Neural cell (in vitro differentiated cells): ENCODE data around the gene ATP4B. TPM values are rescaled to one million over a fixed set of nuclear protein-coding genes. Genes with fewer than 3 reads are reported as not detected.

ENCODE experiments used
- H2AFZ ChIP-seq: fragments of 200-600, 300-800 bp; sonication (generic), shearing (Covaris generic); 2 replicates; pipeline ENCODE4 v1.6.0; 2014; ENCODE audit warnings: low read depth, mild to moderate bottlenecking, antibody characterized with exemption, low read length, moderate library complexity
- H3F3A ChIP-seq: fragments of 200-600 bp; shearing (Covaris generic); 2 replicates; pipeline ENCODE4 v1.6.1; 2016; ENCODE audit warnings: mild to moderate bottlenecking, moderate library complexity, mixed read lengths, antibody characterized with exemption, low read length; ENCODE audit not compliant: insufficient read depth, poor library complexity, severe bottlenecking
- H3K27ac ChIP-seq: fragments of 200-600, 300-800 bp; sonication (generic), shearing (Covaris generic); 2 replicates; pipeline ENCODE4 v1.5.1; 2014; ENCODE audit warnings: mild to moderate bottlenecking, low read length, moderate library complexity
- H3K27me3 ChIP-seq: fragments of 300-800, 200-600 bp; sonication (generic), shearing (Covaris generic); 2 replicates; pipeline ENCODE4 v1.6.0; 2014; ENCODE audit warnings: mild to moderate bottlenecking, low read depth, low read length, moderate library complexity; ENCODE audit not compliant: insufficient read depth
- H3K36me3 ChIP-seq: fragments of 300-800, 200-600 bp; sonication (generic), shearing (Covaris generic); 2 replicates; pipeline ENCODE4 v1.5.1; 2014; ENCODE audit warnings: mild to moderate bottlenecking, antibody characterized with exemption, low read length, moderate library complexity; ENCODE audit not compliant: insufficient read depth
- H3K4me2 ChIP-seq: fragments of 300-800, 200-600 bp; sonication (generic), shearing (Covaris generic); 2 replicates; pipeline ENCODE4 v1.6.0; 2014; ENCODE audit warnings: mild to moderate bottlenecking, low read length
- H3K4me3 ChIP-seq: fragments of 300-800, 200-600 bp; sonication (generic), shearing (Covaris generic); 2 replicates; pipeline ENCODE4 v1.5.1; 2014; ENCODE audit warnings: mild to moderate bottlenecking, low read length, moderate library complexity
- H3K79me2 ChIP-seq: fragments of 200-600 bp; shearing (Covaris generic); replicated peaks from 2 replicates; pipeline ENCODE4 v1.6.0; 2014; ENCODE audit warnings: mild to moderate bottlenecking, low read length, moderate library complexity; ENCODE audit not compliant: insufficient read depth
- H3K9ac ChIP-seq: fragments of 300-800, 200-600 bp; sonication (generic), shearing (Covaris generic); 2 replicates; pipeline ENCODE4 v1.6.1; 2016; ENCODE audit warnings: mild to moderate bottlenecking, low read length, mixed read lengths
- H3K9me2 ChIP-seq: fragments of 200-600 bp; shearing (Covaris generic); 2 replicates; pipeline ENCODE4 v1.6.1; 2016; ENCODE audit warnings: mild to moderate bottlenecking, low read length, mixed read lengths; ENCODE audit not compliant: insufficient read depth
- H3K9me3 ChIP-seq: fragments of 200-600, 300-800 bp; sonication (generic), shearing (Covaris generic); 2 replicates; pipeline ENCODE4 v1.6.1; 2016; ENCODE audit warnings: mild to moderate bottlenecking, mixed run types, low read length, moderate library complexity, mixed read lengths
- H4K20me1 ChIP-seq: fragments of 200-600 bp; shearing (Covaris generic); 2 replicates; pipeline ENCODE4 v1.6.1; 2016; ENCODE audit warnings: mild to moderate bottlenecking, mixed run types; ENCODE audit not compliant: insufficient read depth
- CTCF ChIP-seq: fragments of 450-650 bp; IDR thresholded peaks from 2 replicates; pipeline ENCODE4 v1.5.1; 2014; ENCODE audit warnings: antibody characterized with exemption, mild to moderate bottlenecking, moderate library complexity; ENCODE audit not compliant: poor library complexity, severe bottlenecking
- EP300 ChIP-seq: fragments of 450-650 bp; conservative IDR thresholded peaks from 2 replicates; pipeline ENCODE4 v1.6.1; 2014; ENCODE audit warnings: antibody characterized with exemption, mild to moderate bottlenecking, moderate library complexity; ENCODE audit not compliant: poor library complexity, severe bottlenecking
- EZH2 ChIP-seq: fragments of 200-600, 300-800 bp; shearing (Covaris generic), sonication (generic); IDR thresholded peaks from 2 replicates; pipeline ENCODE4 v1.6.1; 2014; ENCODE audit warnings: antibody characterized with exemption, low read length, borderline replicate concordance, mild to moderate bottlenecking; ENCODE audit not compliant: insufficient read depth, poor library complexity, severe bottlenecking
- MXI1 ChIP-seq: fragments of 450-650 bp; conservative IDR thresholded peaks from 2 replicates; pipeline ENCODE4 v1.6.1; 2014; ENCODE audit warnings: antibody characterized with exemption, mild to moderate bottlenecking; ENCODE audit not compliant: poor library complexity, severe bottlenecking
- POLR2AphosphoS5 ChIP-seq: IDR thresholded peaks from 2 replicates; pipeline ENCODE4 v1.6.1; 2012
- RAD21 ChIP-seq: fragments of 450-650 bp; conservative IDR thresholded peaks from 2 replicates; pipeline ENCODE4 v1.6.1; 2014; ENCODE audit warnings: antibody characterized with exemption, mild to moderate bottlenecking, moderate library complexity
- SMC3 ChIP-seq: fragments of 450-650 bp; conservative IDR thresholded peaks from 2 replicates; pipeline ENCODE4 v1.6.1; 2014; ENCODE audit warnings: antibody characterized with exemption, mild to moderate bottlenecking, moderate library complexity; ENCODE audit not compliant: poor library complexity
- TAF1 ChIP-seq: IDR thresholded peaks from 2 replicates; pipeline ENCODE4 v1.6.1; 2012; ENCODE audit warnings: low read depth
- polyA plus RNA-seq: library from polyadenylated mRNA; depleted of rRNA; stranded (reverse); fragments of >200 nt; gene quantifications from 2 replicates; pipeline ENCODE4 v1.2.3, GENCODE V29; 2014
- TF ChIP-seq, protein P1 (sequence below): IDR thresholded peaks from 2 replicates; pipeline ENCODE4 v1.6.1; 2012; ENCODE audit warnings: borderline replicate concordance

Gene ATP4B
- polyA plus RNA-seq, 1 donor from 2014 or later, result not detected

DNA sequence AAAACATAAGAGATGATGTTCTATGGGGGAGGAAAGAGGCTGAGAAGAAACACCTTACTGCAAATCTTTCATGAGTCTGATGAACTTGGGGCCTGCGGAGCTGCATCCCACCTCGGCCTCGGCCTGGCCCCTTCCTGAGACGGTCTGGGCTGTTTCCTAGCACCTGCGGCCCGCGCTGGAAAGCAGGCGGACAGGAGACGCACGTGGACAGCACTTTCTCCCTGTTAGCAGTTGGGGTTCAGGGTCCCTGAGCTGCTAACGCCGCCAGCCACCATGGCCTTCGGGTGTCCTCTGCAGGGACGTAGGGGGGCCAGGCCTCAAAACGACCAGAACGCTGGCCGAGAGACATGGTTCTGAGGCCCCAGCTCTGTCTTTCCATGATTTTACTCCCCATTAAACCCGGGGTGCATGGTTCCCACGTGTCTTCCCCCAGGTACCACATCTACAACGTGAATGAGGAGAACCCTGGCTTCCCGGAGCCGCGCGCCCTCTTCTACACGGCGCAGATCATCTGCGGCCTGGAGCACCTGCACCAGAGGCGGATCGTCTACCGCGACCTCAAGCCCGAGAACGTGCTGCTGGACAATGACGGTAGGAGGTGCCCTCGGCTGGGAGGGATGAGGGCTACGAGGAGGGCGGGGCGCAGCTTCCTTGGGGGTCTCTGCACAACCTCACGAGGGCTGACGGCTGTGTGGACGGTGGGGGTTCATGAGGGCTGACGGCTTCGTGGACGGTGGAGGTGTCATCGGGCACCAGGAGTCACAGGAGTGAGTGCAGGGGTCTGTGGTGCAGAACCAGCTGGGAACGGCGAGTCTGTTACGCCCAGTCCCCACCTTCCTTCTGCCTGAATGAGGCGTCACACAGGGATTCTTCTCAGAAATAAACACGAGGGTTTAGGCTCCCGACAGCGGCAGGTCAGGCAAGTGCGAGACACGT, 13.3 kb upstream of the ATP4B start:
- Histone ChIP-seq H3K79me2 (no peaks in the 10 kb centered on the region), H3F3A (no peaks in the 10 kb centered on the region)

GRCh38 chr13:113670541-113670940, 12.5 kb upstream of the ATP4B start:
- H3K27me3 ChIP-seq, result no peaks in the 10 kb centered on the region
- no peak overlapping the region for H2AFZ ChIP-seq
- no peaks in the 10 kb centered on the region for H3K9me2 ChIP-seq
- no peak overlapping the region for H3K9ac ChIP-seq
- H3K4me3 ChIP-seq, result no peak overlapping the region
- H4K20me1 ChIP-seq, result no peaks in the 10 kb centered on the region
- H3F3A ChIP-seq, result no peaks in the 10 kb centered on the region
- no peak for TF ChIP-seq TAF1
- no peak for TF ChIP-seq EP300
- TF ChIP-seq EZH2, result no peak
- TF ChIP-seq POLR2AphosphoS5, result no peak
- no peak for TF ChIP-seq RAD21
- TF ChIP-seq, protein P1, sequence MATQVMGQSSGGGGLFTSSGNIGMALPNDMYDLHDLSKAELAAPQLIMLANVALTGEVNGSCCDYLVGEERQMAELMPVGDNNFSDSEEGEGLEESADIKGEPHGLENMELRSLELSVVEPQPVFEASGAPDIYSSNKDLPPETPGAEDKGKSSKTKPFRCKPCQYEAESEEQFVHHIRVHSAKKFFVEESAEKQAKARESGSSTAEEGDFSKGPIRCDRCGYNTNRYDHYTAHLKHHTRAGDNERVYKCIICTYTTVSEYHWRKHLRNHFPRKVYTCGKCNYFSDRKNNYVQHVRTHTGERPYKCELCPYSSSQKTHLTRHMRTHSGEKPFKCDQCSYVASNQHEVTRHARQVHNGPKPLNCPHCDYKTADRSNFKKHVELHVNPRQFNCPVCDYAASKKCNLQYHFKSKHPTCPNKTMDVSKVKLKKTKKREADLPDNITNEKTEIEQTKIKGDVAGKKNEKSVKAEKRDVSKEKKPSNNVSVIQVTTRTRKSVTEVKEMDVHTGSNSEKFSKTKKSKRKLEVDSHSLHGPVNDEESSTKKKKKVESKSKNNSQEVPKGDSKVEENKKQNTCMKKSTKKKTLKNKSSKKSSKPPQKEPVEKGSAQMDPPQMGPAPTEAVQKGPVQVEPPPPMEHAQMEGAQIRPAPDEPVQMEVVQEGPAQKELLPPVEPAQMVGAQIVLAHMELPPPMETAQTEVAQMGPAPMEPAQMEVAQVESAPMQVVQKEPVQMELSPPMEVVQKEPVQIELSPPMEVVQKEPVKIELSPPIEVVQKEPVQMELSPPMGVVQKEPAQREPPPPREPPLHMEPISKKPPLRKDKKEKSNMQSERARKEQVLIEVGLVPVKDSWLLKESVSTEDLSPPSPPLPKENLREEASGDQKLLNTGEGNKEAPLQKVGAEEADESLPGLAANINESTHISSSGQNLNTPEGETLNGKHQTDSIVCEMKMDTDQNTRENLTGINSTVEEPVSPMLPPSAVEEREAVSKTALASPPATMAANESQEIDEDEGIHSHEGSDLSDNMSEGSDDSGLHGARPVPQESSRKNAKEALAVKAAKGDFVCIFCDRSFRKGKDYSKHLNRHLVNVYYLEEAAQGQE, result no peak
- H3K79me2 ChIP-seq, result no peaks in the 10 kb centered on the region
- H3K36me3 ChIP-seq, result no peaks in the 10 kb centered on the region
- H3K4me2 ChIP-seq, result no peak overlapping the region
- no peak overlapping the region for H3K27ac ChIP-seq
- no peaks in the 10 kb centered on the region for H3K9me3 ChIP-seq

More for the DNA sequence above, 13.3 kb upstream of the ATP4B start:
- Histone ChIP-seq H3K9ac (no peak overlapping the region), H3K9me3 (no peaks in the 10 kb centered on the region), H4K20me1 (no peaks in the 10 kb centered on the region), H3K4me3 (no peak overlapping the region), H3K4me2 (no peak overlapping the region), H2AFZ (no peak overlapping the region), H3K9me2 (no peaks in the 10 kb centered on the region), H3K27ac (no peak overlapping the region), H3K27me3 (no peaks in the 10 kb centered on the region), H3K36me3 (no peaks in the 10 kb centered on the region)
- TF ChIP-seq EP300 (no peak), EZH2 (no peak), POLR2AphosphoS5 (no peak), TAF1 (no peak), MXI1 (no peak), CTCF (no peak), SMC3 (no peak), RAD21 (no peak)
- TF ChIP-seq, protein P1, result no peak
